ENCODE results near the gene SPR. TPM values are rescaled to one million over a fixed set of nuclear protein-coding genes. Genes with fewer than 3 reads are reported as not detected.

The SPR gene
- total and polyA plus RNA-seq, 9 of the 15 experiments (the other 6 are each of a cell fraction or from before 2014, with no cell fraction given), result 7.7 to 38.3 (median 26.3) TPM

GRCh38 chr2:72921088-72921851, 34.1 kb downstream of the SPR start (continued):
- TF ChIP-seq ZNF511 (CRISPR knock-in tag; IDR thresholded peaks at IDR 0.05) (no peak), MAFG (tag; conservative IDR thresholded peaks at IDR 0.05) (no peak), ZNF408 (CRISPR knock-in tag; IDR thresholded peaks at IDR 0.05; ENCODE audit: low read depth) (no peak)

GRCh38 chr2:72921853-72922252, 34.6 kb downstream of the SPR start:
- Histone ChIP-seq H3K9me1 (ENCODE audit: control insufficient read depth, insufficient read depth, low read length) (no peaks in the 10 kb centered on the region), H4K20me1 (replicated peaks; ENCODE audit: control insufficient read depth, insufficient read depth, low read length) (peaks cover 34% of the 10 kb centered on the region; the same call in 1 of the 2 replicates), H3K36me3 (ENCODE audit: control insufficient read depth, insufficient read depth, low read length) (no peaks in the 10 kb centered on the region), H3K4me3 (no peak overlapping the region), H3K27me3 (ENCODE audit: control insufficient read depth in 2 of 2, insufficient read depth in 2 of 2, low read length in 2 of 2) (peaks cover 83 to 86% of the 10 kb centered on the region in 2 experiments), H2AFZ (ENCODE audit: low read depth, low read length) (no peak overlapping the region), H3K27ac (ENCODE audit: extremely low read depth, low read depth, low read length) (no peak overlapping the region), H3K9ac (ENCODE audit: insufficient read depth in 1 of 2, low read depth in 2 of 2, low read length in 2 of 2) (no peak overlapping the region), H3K4me1 (replicated peaks in 1 of 2; ENCODE audit: control insufficient read depth in 2 of 2, insufficient read depth in 2 of 2, low read length in 2 of 2) (peaks cover 0 to 46% of the 10 kb centered on the region in 2 experiments; a peak in 3 of 5 replicates), H3K4me2 (ENCODE audit: insufficient read depth, low read length) (no peak overlapping the region), H3K9me3 (replicated peaks; ENCODE audit: control insufficient read depth, insufficient read depth, low read depth, low read length) (no peaks in the 10 kb centered on the region), H3K79me2 (ENCODE audit: control insufficient read depth, insufficient read depth, low read length) (no peaks in the 10 kb centered on the region)
- in situ Hi-C loops (cut with MboI), result no loop called here
- intact Hi-C loops (cut with micrococcal nuclease), result no loop called here
- ATAC-seq (no peak), FAIRE-seq (no peak), DNase-seq (ENCODE audit: extremely low read depth in 1 of 4, low spot score in 3 of 4) (no peak)
- 0% methylated on average over 1 of the region's 1 CpG for whole genome bisulfite sequencing (ENCODE audit: insufficient coverage, low coverage, missing lambda C conversion rate)
- ChIA-PET POLR2A (no interaction called here), CTCF (ENCODE audit: low intra/inter-chr PET ratio) (no interaction called here)
- no TSS peak for BruUV-seq (replicated peaks)
- TF ChIP-seq ZNF197 (CRISPR knock-in tag; IDR thresholded peaks at IDR 0.05; ENCODE audit: low read depth), result no peak
- TF ChIP-seq SP2 (IDR thresholded peaks at IDR 0.05; ENCODE audit: extremely low read depth, low read depth, low read length, poor library complexity, severe bottlenecking), result no peak
- TF ChIP-seq HES1 (IDR thresholded peaks at IDR 0.05; ENCODE audit: low read depth), result no peak
- TF ChIP-seq ZBTB40 (IDR thresholded peaks at IDR 0.05), result no peak
- no peak for TF ChIP-seq ZBTB40 (CRISPR knock-in tag; IDR thresholded peaks at IDR 0.05)

All from K562 (cell line).